CD4-positive, CD25-positive, alpha-beta regulatory T cell (primary cell): ENCODE results near the gene FABP1. TPM values are rescaled to one million over a fixed set of nuclear protein-coding genes. Genes with fewer than 3 reads are reported as not detected.

Experiments
- ATAC-seq, 2 donors: fragments of 150-1000 bp; cut with Tn5 transposase; one replicate each; pipeline ENCODE4 v1.10.0; 2021; ENCODE audit warnings: low read depth in 2 of 2, moderate number of reproducible peaks in 2 of 2, moderate library complexity in 1 of 2
- DNase-seq, 3 donors: peaks; one replicate each; pipeline versions ENCODE4 v3.0.0 to v3.0.0-alpha.2; 2012 to 2022; ENCODE audit warnings: mixed read lengths in 1 of 3
- H3K27ac ChIP-seq: one replicate; pipeline ENCODE4 v1.7.0; 2013; ENCODE audit warnings: mild to moderate bottlenecking, low read length; ENCODE audit not compliant: insufficient read depth, poor library complexity, severe bottlenecking
- H3K27me3 ChIP-seq: one replicate; pipeline ENCODE4 v1.7.0; 2013; ENCODE audit warnings: low read length; ENCODE audit not compliant: control insufficient read depth, insufficient read depth
- H3K36me3 ChIP-seq: one replicate; pipeline ENCODE4 v1.7.0; 2013; ENCODE audit warnings: mild to moderate bottlenecking, low read length, moderate library complexity; ENCODE audit not compliant: control insufficient read depth, insufficient read depth
- H3K4me1 ChIP-seq: 2 replicates; pipeline ENCODE4 v1.7.0; 2013; ENCODE audit warnings: mild to moderate bottlenecking, low read length; ENCODE audit not compliant: insufficient read depth, control insufficient read depth, poor library complexity, severe bottlenecking
- H3K4me3 ChIP-seq: one replicate; pipeline ENCODE4 v1.7.0; 2013; ENCODE audit warnings: low read depth, mild to moderate bottlenecking, low read length, moderate library complexity
- H3K9me3 ChIP-seq, 2 experiments: 1 replicate in 1 of 2; 2 replicates in 1 of 2; pipeline ENCODE4 v1.7.0; 2013; ENCODE audit warnings: low read length in 2 of 2, mild to moderate bottlenecking in 1 of 2, moderate library complexity in 1 of 2; ENCODE audit not compliant: control insufficient read depth in 2 of 2
- H3K27ac Mint-ChIP-seq, 3 donors: one replicate each; pipeline ENCODE4 v1.8.0; 2020 to 2022; ENCODE audit warnings: mild to moderate bottlenecking in 3 of 3, mixed read lengths in 3 of 3, moderate library complexity in 2 of 3
- H3K27me3 Mint-ChIP-seq: one replicate; pipeline ENCODE4 v1.8.0; 2022; ENCODE audit warnings: mild to moderate bottlenecking, mixed read lengths
- H3K36me3 Mint-ChIP-seq: one replicate; pipeline ENCODE4 v1.8.0; 2020; ENCODE audit warnings: mixed read lengths
- H3K4me1 Mint-ChIP-seq, 4 donors: one replicate each; pipeline ENCODE4 v1.8.0; 2020 to 2022; ENCODE audit warnings: mixed read lengths in 4 of 4, mild to moderate bottlenecking in 1 of 4
- H3K4me3 Mint-ChIP-seq, 4 donors: one replicate each; pipeline ENCODE4 v1.8.0; 2020 to 2022; ENCODE audit warnings: mild to moderate bottlenecking in 4 of 4, mixed read lengths in 4 of 4, moderate library complexity in 3 of 4
- H3K9me3 Mint-ChIP-seq, 7 donors: one replicate each; pipeline ENCODE4 v1.8.0; 2020 to 2022; ENCODE audit warnings: mixed read lengths in 7 of 7, mild to moderate bottlenecking in 3 of 7, moderate library complexity in 2 of 7
- polyA plus RNA-seq, 4 donors: library from polyadenylated mRNA; unstranded; fragments of 300-500 nt; fragmentation: Illumina TruSeq; gene quantifications; one replicate each; pipeline ENCODE4 v1.2.3, GENCODE V29; 2021
- total RNA-seq: library from RNA; stranded (reverse); gene quantifications from one replicate; pipeline ENCODE4 v1.2.3, GENCODE V29; 2022

The FABP1 gene
- total and polyA plus RNA-seq, 5 donors from 2014 or later = not detected

DNA sequence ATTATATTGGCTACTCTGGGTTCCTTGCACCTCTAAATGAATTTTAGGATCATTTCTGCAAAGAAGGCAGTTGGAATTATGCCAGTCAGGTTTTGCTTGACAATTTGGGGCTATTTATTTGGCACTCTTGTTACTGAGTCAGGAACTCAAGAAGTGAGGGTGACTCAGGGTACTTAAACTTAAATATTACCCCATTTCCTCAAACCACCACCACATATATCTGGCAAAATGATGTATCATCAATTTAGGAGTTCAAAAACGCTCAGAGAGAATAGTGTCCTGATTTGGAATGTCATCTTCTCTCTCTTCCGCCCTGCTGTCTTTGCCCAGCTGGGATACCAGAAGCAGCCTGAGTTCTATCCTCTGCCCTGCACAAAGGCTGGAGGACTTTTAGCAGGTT, 39.9 kb upstream of the FABP1 start:
- Mint-ChIP-seq H3K9me3 (peaks cover 0 to 4% (median 0%) of the 10 kb centered on the region in 7 donors), H3K27ac (no peak overlapping the region), H3K36me3 (no peaks in the 10 kb centered on the region), H3K4me3 (no peak overlapping the region), H3K4me1 (peaks cover 0 to 10% (median under 1%) of the 10 kb centered on the region in 4 donors), H3K27me3 (peaks cover 25% of the 10 kb centered on the region)
- H3K27me3 ChIP-seq = peaks cover 3% of the 10 kb centered on the region
- H3K4me3 ChIP-seq = no peak overlapping the region
- no peak for DNase-seq
- peaks cover 4% of the 10 kb centered on the region for H3K4me1 ChIP-seq
- no peaks in the 10 kb centered on the region for H3K36me3 ChIP-seq
- no peak overlapping the region for H3K27ac ChIP-seq
- no peaks in the 10 kb centered on the region for H3K9me3 ChIP-seq
- ATAC-seq = no peak

- no peak overlapping the region for H3K27ac ChIP-seq
- no peak overlapping the region for H3K4me3 ChIP-seq
- H3K4me1 Mint-ChIP-seq = no peaks in the 10 kb centered on the region
- H3K4me3 Mint-ChIP-seq = no peak overlapping the region
- no peaks in the 10 kb centered on the region for H3K9me3 ChIP-seq
- H3K27ac Mint-ChIP-seq = no peak overlapping the region
- DNase-seq = no peak
- H3K4me1 ChIP-seq = peaks cover 1% of the 10 kb centered on the region
- H3K27me3 ChIP-seq = peaks cover 1% of the 10 kb centered on the region
- no peaks in the 10 kb centered on the region for H3K36me3 Mint-ChIP-seq
- peaks cover 0 to 2% (median 0%) of the 10 kb centered on the region in 7 donors for H3K9me3 Mint-ChIP-seq
- H3K27me3 Mint-ChIP-seq = peaks cover 14% of the 10 kb centered on the region
- no peak for ATAC-seq
- H3K36me3 ChIP-seq = no peaks in the 10 kb centered on the region
Measured at GRCh38 chr2:88165332-88166003, 37.6 kb upstream of the FABP1 start.

GRCh38 chr2:88161446-88162244, 33.8 kb upstream of the FABP1 start:
- no peak for DNase-seq
- H3K4me3 Mint-ChIP-seq = no peak overlapping the region
- H3K36me3 Mint-ChIP-seq = no peaks in the 10 kb centered on the region
- Histone ChIP-seq H3K27me3 (no peaks in the 10 kb centered on the region), H3K27ac (no peak overlapping the region), H3K4me3 (no peak overlapping the region), H3K4me1 (no peaks in the 10 kb centered on the region), H3K36me3 (no peaks in the 10 kb centered on the region), H3K9me3 (no peaks in the 10 kb centered on the region)
- peaks cover 0 to 5% (median 0%) of the 10 kb centered on the region in 4 donors for H3K4me1 Mint-ChIP-seq
- H3K9me3 Mint-ChIP-seq = peaks cover 0 to 2% (median 0%) of the 10 kb centered on the region in 7 donors
- no peaks in the 10 kb centered on the region for H3K27me3 Mint-ChIP-seq
- no peak for ATAC-seq
- H3K27ac Mint-ChIP-seq = no peak overlapping the region

GRCh38 chr2:88160517-88160916, 32.7 kb upstream of the FABP1 start:
- Histone ChIP-seq H3K4me3 (no peak overlapping the region), H3K36me3 (no peaks in the 10 kb centered on the region), H3K4me1 (no peaks in the 10 kb centered on the region), H3K9me3 (no peaks in the 10 kb centered on the region), H3K27ac (no peak overlapping the region), H3K27me3 (no peaks in the 10 kb centered on the region)
- peaks cover 0 to 2% (median 0%) of the 10 kb centered on the region in 7 donors for H3K9me3 Mint-ChIP-seq
- no peaks in the 10 kb centered on the region for H3K36me3 Mint-ChIP-seq
- ATAC-seq = no peak
- H3K4me1 Mint-ChIP-seq = peaks cover 0 to 5% (median 0%) of the 10 kb centered on the region in 4 donors
- no peaks in the 10 kb centered on the region for H3K27me3 Mint-ChIP-seq
- DNase-seq = no peak
- H3K27ac Mint-ChIP-seq = no peak overlapping the region
- no peak overlapping the region for H3K4me3 Mint-ChIP-seq

DNA sequence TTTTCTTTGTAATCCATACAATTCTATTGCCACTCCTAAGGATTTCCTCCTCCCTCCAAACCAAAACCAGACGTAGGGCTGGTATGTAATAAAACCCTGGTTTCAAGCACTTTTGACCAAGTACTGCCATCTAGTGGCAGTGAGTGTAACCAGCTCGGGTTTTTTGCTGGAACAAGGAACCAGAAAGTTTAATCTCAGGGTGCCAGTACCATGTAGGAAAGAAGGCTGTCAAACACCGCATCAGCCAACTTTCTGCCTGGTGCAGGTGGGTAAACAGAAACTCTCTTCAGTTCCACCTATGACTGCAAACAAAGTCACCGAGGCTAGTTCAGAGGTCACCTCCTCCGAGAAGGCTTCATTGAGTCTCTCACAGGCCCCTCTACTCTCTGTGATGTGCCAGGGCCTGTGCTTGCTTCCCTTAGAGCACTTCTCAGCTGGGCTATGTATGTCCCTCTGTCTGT, 32.1 kb upstream of the FABP1 start:
- Histone ChIP-seq H3K9me3 (no peaks in the 10 kb centered on the region), H3K36me3 (no peaks in the 10 kb centered on the region), H3K27ac (no peak overlapping the region), H3K4me3 (no peak overlapping the region), H3K4me1 (no peaks in the 10 kb centered on the region), H3K27me3 (no peaks in the 10 kb centered on the region)
- Mint-ChIP-seq H3K27ac (no peak overlapping the region), H3K27me3 (no peaks in the 10 kb centered on the region), H3K4me1 (peaks cover 0 to 5% (median 0%) of the 10 kb centered on the region in 4 donors), H3K9me3 (peaks cover 0 to 2% (median 0%) of the 10 kb centered on the region in 7 donors), H3K36me3 (no peaks in the 10 kb centered on the region), H3K4me3 (no peak overlapping the region)
- DNase-seq (peak; percentile 23 to 72 (median 65)), ATAC-seq (peak in 1 of 2 donors; percentile 57)

- ATAC-seq (no peak), DNase-seq (no peak)
- no peak overlapping the region for H3K4me3 Mint-ChIP-seq
- H3K9me3 Mint-ChIP-seq = peaks cover 0 to 3% (median 0%) of the 10 kb centered on the region in 7 donors
- H3K27me3 Mint-ChIP-seq = no peaks in the 10 kb centered on the region
- H3K4me1 Mint-ChIP-seq = peaks cover 0 to 5% (median 0%) of the 10 kb centered on the region in 4 donors
- Histone ChIP-seq H3K4me3 (no peak overlapping the region), H3K36me3 (no peaks in the 10 kb centered on the region), H3K27me3 (no peaks in the 10 kb centered on the region), H3K27ac (no peak overlapping the region), H3K4me1 (no peaks in the 10 kb centered on the region), H3K9me3 (no peaks in the 10 kb centered on the region)
- no peaks in the 10 kb centered on the region for H3K36me3 Mint-ChIP-seq
- H3K27ac Mint-ChIP-seq = no peak overlapping the region
Measured at GRCh38 chr2:88159481-88159880, 31.6 kb upstream of the FABP1 start.

GRCh38 chr2:88148929-88149438, 21.1 kb upstream of the FABP1 start:
- Mint-ChIP-seq H3K4me1 (no peaks in the 10 kb centered on the region), H3K9me3 (peaks cover 2 to 39% (median 15%) of the 10 kb centered on the region in 7 donors)
- no peak for ATAC-seq

More at GRCh38 chr2:88148929-88149438, 21.1 kb upstream of the FABP1 start:
- no peak overlapping the region for H3K27ac Mint-ChIP-seq
- no peaks in the 10 kb centered on the region for H3K4me1 ChIP-seq
- H3K4me3 Mint-ChIP-seq = no peak overlapping the region
- no peaks in the 10 kb centered on the region for H3K36me3 Mint-ChIP-seq
- no peaks in the 10 kb centered on the region for H3K27me3 ChIP-seq
- peaks cover 23% of the 10 kb centered on the region for H3K27me3 Mint-ChIP-seq
- H3K27ac ChIP-seq = no peak overlapping the region
- peaks cover 17 to 31% of the 10 kb centered on the region in 2 experiments for H3K9me3 ChIP-seq
- H3K36me3 ChIP-seq = no peaks in the 10 kb centered on the region
- no peak overlapping the region for H3K4me3 ChIP-seq
- no peak for DNase-seq
